ENCODE measurements around the gene TSC22D2.

Gene TSC22D2

GRCh38 chr3:150461399-150461798 lies 53.3 kb downstream of the TSC22D2 start:
- no peak overlapping the region for H3K4me2 ChIP-seq (ENCODE audit: low read length)
- H2AFZ ChIP-seq (ENCODE audit: low read depth, low read length), result no peak overlapping the region
- no peak overlapping the region for H3K9ac ChIP-seq (ENCODE audit: low read length)
- no peak overlapping the region for H3K27ac ChIP-seq (ENCODE audit: low read length)
- H3K4me3 ChIP-seq (ENCODE audit: low read length), result no peak overlapping the region
- no peaks in the 10 kb centered on the region for H3K4me1 ChIP-seq (ENCODE audit: low read length)
- H3K79me2 ChIP-seq (ENCODE audit: low read length), result no peaks in the 10 kb centered on the region
- no peaks in the 10 kb centered on the region for H4K20me1 ChIP-seq (ENCODE audit: insufficient read depth, low read length)
- TF ChIP-seq EZH2phosphoT487 (IDR thresholded peaks at IDR 0.05; ENCODE audit: low read depth) (no peak), CTCF (IDR thresholded peaks at IDR 0.05; ENCODE audit: low read depth, low read length) (no peak)
- H3K27me3 ChIP-seq (ENCODE audit: low read depth, low read length), result no peaks in the 10 kb centered on the region
- H3K9me3 ChIP-seq (ENCODE audit: insufficient read depth, low read length), result no peaks in the 10 kb centered on the region
- peaks cover 24% of the 10 kb centered on the region for H3K36me3 ChIP-seq (replicated peaks; ENCODE audit: low read depth, low read length)

- H3K9me3 ChIP-seq (ENCODE audit: insufficient read depth, low read length), result no peaks in the 10 kb centered on the region
- H4K20me1 ChIP-seq (ENCODE audit: insufficient read depth, low read length), result no peaks in the 10 kb centered on the region
- TF ChIP-seq CTCF (IDR thresholded peaks at IDR 0.05; ENCODE audit: low read depth, low read length) (no peak), EZH2phosphoT487 (IDR thresholded peaks at IDR 0.05; ENCODE audit: low read depth) (no peak)
- no peak overlapping the region for H2AFZ ChIP-seq (ENCODE audit: low read depth, low read length)
- no peak overlapping the region for H3K9ac ChIP-seq (ENCODE audit: low read length)
- peaks cover 22% of the 10 kb centered on the region for H3K36me3 ChIP-seq (replicated peaks; ENCODE audit: low read depth, low read length)
- no peak overlapping the region for H3K4me3 ChIP-seq (ENCODE audit: low read length)
- no peaks in the 10 kb centered on the region for H3K27me3 ChIP-seq (ENCODE audit: low read depth, low read length)
- H3K4me2 ChIP-seq (ENCODE audit: low read length), result no peak overlapping the region
- no peaks in the 10 kb centered on the region for H3K4me1 ChIP-seq (ENCODE audit: low read length)
- no peak overlapping the region for H3K27ac ChIP-seq (ENCODE audit: low read length)
- no peaks in the 10 kb centered on the region for H3K79me2 ChIP-seq (ENCODE audit: low read length)
Observed at GRCh38 chr3:150462108-150462507, 54.0 kb downstream of the TSC22D2 start.

DNA sequence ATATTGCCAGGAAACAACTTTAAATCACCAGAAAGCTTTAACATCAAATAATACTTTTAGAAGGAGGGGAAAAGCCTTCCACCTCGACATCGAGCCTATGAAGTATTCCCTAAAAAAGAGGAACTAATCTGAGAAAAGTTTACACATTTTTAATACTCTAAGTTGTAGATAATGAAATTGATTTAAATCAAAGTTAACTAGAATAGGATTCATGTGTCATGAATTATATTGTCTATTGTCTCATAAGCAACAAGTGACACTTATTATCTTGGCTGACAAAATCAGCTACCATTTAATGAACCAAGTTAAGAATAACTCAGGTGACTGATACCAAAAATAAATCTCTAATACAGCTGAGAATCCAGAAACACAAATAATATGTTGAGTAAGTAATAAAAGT lies 56.6 kb downstream of the TSC22D2 start:
- H3K9me3 ChIP-seq (ENCODE audit: insufficient read depth, low read length), result no peaks in the 10 kb centered on the region
- no peak for TF ChIP-seq EZH2phosphoT487 (IDR thresholded peaks at IDR 0.05; ENCODE audit: low read depth)
- TF ChIP-seq CTCF (IDR thresholded peaks at IDR 0.05; ENCODE audit: low read depth, low read length), result no peak
- H3K79me2 ChIP-seq (ENCODE audit: low read length), result no peaks in the 10 kb centered on the region
- no peaks in the 10 kb centered on the region for H4K20me1 ChIP-seq (ENCODE audit: insufficient read depth, low read length)
- H3K4me3 ChIP-seq (ENCODE audit: low read length), result no peak overlapping the region
- no peaks in the 10 kb centered on the region for H3K27me3 ChIP-seq (ENCODE audit: low read depth, low read length)
- no peak overlapping the region for H3K27ac ChIP-seq (ENCODE audit: low read length)
- no peak overlapping the region for H3K9ac ChIP-seq (ENCODE audit: low read length)
- no peaks in the 10 kb centered on the region for H3K4me1 ChIP-seq (ENCODE audit: low read length)
- no peak overlapping the region for H3K4me2 ChIP-seq (ENCODE audit: low read length)
- no peak overlapping the region for H2AFZ ChIP-seq (ENCODE audit: low read depth, low read length)
- H3K36me3 ChIP-seq (replicated peaks; ENCODE audit: low read depth, low read length), result peaks cover 6% of the 10 kb centered on the region

DNA sequence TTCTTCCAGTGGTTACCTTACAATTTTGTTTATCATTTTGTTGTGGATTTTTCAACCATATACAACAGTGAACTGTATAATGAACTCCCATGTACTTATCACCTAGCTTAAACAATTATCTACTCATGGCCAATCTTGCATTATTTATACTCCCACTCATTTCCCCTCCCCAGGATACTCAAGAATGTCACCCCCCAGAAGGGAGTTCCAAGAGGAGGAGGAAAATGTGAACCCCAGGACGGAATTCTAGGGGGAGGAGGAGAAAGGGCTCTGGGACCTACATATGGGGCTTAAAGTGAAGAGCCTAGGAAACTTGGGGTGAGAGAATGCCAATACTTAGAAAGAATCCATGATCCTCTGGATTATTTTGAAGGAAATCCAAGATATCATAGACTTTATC lies 59.3 kb downstream of the TSC22D2 start:
- no peaks in the 10 kb centered on the region for H3K9me3 ChIP-seq (ENCODE audit: insufficient read depth, low read length)
- no peak overlapping the region for H3K27ac ChIP-seq (ENCODE audit: low read length)
- H3K27me3 ChIP-seq (ENCODE audit: low read depth, low read length), result no peaks in the 10 kb centered on the region
- no peaks in the 10 kb centered on the region for H3K4me1 ChIP-seq (ENCODE audit: low read length)
- H3K9ac ChIP-seq (ENCODE audit: low read length), result no peak overlapping the region
- no peaks in the 10 kb centered on the region for H4K20me1 ChIP-seq (ENCODE audit: insufficient read depth, low read length)
- no peaks in the 10 kb centered on the region for H3K36me3 ChIP-seq (replicated peaks; ENCODE audit: low read depth, low read length)
- H3K4me3 ChIP-seq (ENCODE audit: low read length), result no peak overlapping the region
- H3K4me2 ChIP-seq (ENCODE audit: low read length), result no peak overlapping the region
- H3K79me2 ChIP-seq (ENCODE audit: low read length), result no peaks in the 10 kb centered on the region
- H2AFZ ChIP-seq (ENCODE audit: low read depth, low read length), result no peak overlapping the region
- TF ChIP-seq EZH2phosphoT487 (IDR thresholded peaks at IDR 0.05; ENCODE audit: low read depth) (no peak), CTCF (IDR thresholded peaks at IDR 0.05; ENCODE audit: low read depth, low read length) (no peak)

Measured in OCI-LY3 (cell line).